Stimulated activated memory B cell treated with anti-CD40 and anti-IgM and Interleukin-4, amounts not matched to agents 10 μg/mL and 1 μg/mL and 100 μg/mL, for 72 hours (primary cell): ENCODE data around the gene BARX2.
"Not testable (repeated sequence)": the region's sequence is repeated elsewhere in the genome, so short reads cannot be mapped to it uniquely, and the experiment has no call there.

ENCODE experiments used
- ATAC-seq: fragments of 150-1000 bp; cut with Tn5 transposase; 2 replicates; pipeline ENCODE4 v1.10.0; 2021
- H3K27ac Mint-ChIP-seq: one replicate; pipeline ENCODE4 v1.8.0; 2022; ENCODE audit warnings: mild to moderate bottlenecking, mixed read lengths
- H3K27me3 Mint-ChIP-seq: one replicate; pipeline ENCODE4 v1.8.0; 2022; ENCODE audit warnings: mixed read lengths
- H3K36me3 Mint-ChIP-seq: one replicate; pipeline ENCODE4 v1.8.0; 2022; ENCODE audit warnings: mixed read lengths
- H3K4me1 Mint-ChIP-seq: one replicate; pipeline ENCODE4 v1.8.0; 2022; ENCODE audit warnings: mixed read lengths
- H3K4me3 Mint-ChIP-seq: one replicate; pipeline ENCODE4 v1.8.0; 2022; ENCODE audit warnings: mild to moderate bottlenecking, moderate library complexity, mixed read lengths
- H3K9me3 Mint-ChIP-seq: one replicate; pipeline ENCODE4 v1.8.0; 2022; ENCODE audit warnings: mixed read lengths

BARX2 gene, protein sequence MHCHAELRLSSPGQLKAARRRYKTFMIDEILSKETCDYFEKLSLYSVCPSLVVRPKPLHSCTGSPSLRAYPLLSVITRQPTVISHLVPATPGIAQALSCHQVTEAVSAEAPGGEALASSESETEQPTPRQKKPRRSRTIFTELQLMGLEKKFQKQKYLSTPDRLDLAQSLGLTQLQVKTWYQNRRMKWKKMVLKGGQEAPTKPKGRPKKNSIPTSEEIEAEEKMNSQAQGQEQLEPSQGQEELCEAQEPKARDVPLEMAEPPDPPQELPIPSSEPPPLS

DNA sequence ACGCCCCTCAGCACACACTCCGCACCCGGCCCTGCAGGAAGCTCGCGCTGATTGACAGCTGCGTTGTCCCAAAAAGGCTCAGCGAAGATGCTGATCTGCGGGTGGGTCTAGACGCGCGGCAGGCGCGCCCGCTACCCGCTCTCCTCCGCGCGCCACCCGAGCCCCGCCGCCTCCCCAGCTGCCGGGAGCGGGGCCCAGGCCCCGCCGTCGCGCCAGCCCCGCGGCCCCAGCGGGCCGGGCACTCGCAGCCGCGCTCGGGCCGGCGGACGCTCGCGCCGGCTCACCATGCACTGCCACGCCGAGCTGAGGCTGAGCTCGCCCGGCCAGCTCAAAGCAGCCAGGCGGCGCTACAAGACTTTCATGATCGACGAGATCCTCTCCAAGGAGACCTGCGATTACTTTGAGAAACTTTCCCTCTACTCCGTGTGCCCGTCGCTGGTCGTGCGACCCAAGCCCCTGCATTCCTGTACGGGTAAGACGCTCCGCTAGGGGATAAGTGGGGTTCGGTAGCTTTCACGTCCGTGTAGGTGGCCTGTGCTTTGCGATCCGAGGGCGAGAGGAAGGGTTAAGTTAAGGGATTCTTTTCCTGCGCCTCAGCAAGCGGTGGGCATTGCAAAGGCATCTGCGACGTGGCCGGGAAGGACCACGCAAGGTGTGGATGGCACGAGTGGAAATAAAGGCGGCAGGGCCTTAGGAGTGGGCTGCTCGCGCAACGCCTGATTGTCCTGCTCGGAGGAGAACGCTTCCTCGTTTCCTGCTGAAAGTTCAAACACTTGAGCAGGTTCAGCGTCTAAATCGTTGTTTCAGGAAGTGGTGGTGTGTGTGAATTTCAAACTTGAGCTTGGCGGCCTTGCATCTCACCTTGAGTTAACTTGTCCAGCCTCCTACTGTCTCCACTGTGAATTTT lies at the start of gene BARX2:
TSS of gene BARX2 (plus strand) at position 98 of the 907 bp plus-strand sequence. CDS start at position 286, 188 bp downstream.
- Mint-ChIP-seq H3K4me1 (peaks cover 23% of the 10 kb centered on the region), H3K36me3 (no peaks in the 10 kb centered on the region), H3K27ac (no peak within 1 kb of the TSS), H3K9me3 (no peaks in the 10 kb centered on the region), H3K27me3 (peaks cover 80% of the 10 kb centered on the region), H3K4me3 (peak within 1 kb of the TSS; percentile 46)
- ATAC-seq: peak; percentile 14

DNA sequence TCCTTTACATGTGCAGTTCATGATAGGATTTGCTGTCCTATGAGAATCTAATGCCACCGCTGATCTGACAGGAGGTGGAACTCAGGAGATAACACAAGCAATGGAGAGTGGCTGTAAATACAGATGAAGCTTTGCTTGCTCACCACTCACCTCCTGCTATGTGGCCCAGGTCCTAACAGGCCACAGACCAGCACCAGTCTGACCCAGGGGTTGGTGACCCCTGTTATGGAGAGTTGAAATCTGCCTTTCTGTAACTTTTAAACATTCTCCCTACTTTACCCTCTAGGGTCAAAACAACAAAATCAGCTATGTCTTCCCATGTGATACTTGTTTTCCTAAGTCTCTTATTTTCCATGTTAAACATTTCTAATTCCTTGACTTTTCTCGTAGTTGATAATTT lies 48.7 kb upstream of the BARX2 start:
- H3K9me3 Mint-ChIP-seq: no peaks in the 10 kb centered on the region
- H3K27ac Mint-ChIP-seq: no peak overlapping the region
- H3K36me3 Mint-ChIP-seq: no peaks in the 10 kb centered on the region
- ATAC-seq: no peak
- H3K4me1 Mint-ChIP-seq: peaks cover 3% of the 10 kb centered on the region
- H3K4me3 Mint-ChIP-seq: no peak overlapping the region
- H3K27me3 Mint-ChIP-seq: peaks cover 19% of the 10 kb centered on the region

DNA sequence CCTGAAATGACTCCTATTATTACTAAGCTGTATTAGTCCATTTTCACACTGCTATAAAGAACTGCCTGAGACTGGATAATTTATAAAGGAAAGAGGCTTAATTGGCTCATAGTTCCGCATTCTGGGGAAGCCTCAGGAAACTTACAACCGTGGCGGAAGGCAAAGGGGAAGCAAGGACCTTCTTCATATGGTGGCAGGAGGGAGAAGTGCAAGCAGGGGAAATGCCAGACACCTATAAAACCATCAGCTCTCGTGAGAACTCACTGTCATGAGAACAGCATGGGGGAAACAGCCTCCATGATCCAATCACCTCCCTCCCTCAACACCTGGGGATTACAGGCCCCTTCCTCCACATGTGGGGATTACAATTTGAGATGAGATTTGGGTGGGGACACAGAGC lies 47.9 kb upstream of the BARX2 start:
- H3K4me3 Mint-ChIP-seq, H3K4me1 Mint-ChIP-seq, H3K9me3 Mint-ChIP-seq, ATAC-seq, H3K27ac Mint-ChIP-seq, H3K36me3 Mint-ChIP-seq: not testable (repeated sequence)
- H3K27me3 Mint-ChIP-seq: peaks cover 19% of the 10 kb centered on the region

DNA sequence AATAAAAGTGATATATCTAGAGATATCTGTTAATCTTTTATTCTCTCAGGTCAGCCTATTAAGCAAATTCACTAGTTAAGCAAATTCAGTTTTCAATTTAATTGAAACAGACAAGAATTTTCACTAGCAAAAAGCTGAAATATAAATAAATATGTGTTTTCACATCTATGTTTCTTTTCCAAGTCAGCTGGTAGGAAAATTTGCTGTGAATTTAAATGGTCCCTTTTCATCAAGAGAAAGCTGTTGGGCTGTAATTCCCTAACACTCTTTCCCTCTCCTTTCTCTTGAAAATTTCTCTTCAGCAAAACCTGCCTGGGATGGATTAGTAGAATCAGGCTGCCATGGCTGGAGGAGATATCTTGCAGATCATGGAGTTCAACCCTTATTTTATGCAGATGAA lies 46.9 kb upstream of the BARX2 start:
- no peaks in the 10 kb centered on the region for H3K9me3 Mint-ChIP-seq
- H3K27me3 Mint-ChIP-seq: peaks cover 8% of the 10 kb centered on the region
- H3K4me3 Mint-ChIP-seq: no peak overlapping the region
- ATAC-seq: no peak
- H3K27ac Mint-ChIP-seq: no peak overlapping the region
- H3K4me1 Mint-ChIP-seq: peaks cover 5% of the 10 kb centered on the region
- no peaks in the 10 kb centered on the region for H3K36me3 Mint-ChIP-seq

DNA sequence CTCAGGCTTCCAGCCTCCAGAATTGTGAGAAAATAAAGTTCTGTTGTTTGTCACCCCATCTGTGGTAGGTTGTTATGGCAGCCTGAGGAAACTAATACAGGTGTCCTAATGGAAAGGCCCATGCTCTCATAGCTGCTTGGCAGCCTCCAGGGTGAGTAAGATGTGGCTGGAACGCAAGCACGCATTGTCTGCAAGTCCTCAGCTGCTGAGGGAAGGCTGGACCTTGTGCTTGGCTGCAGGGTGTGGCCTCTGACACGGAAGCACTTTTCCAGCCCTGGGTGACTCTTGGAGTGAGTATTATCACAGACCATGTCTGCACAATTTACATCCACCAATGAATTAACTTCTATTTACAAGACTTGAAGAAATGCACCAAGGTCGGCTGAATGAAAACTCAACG lies 44.4 kb upstream of the BARX2 start:
- H3K36me3 Mint-ChIP-seq: no peaks in the 10 kb centered on the region
- no peak overlapping the region for H3K27ac Mint-ChIP-seq
- H3K4me1 Mint-ChIP-seq: peaks cover 5% of the 10 kb centered on the region
- H3K27me3 Mint-ChIP-seq: peaks cover 8% of the 10 kb centered on the region
- no peak overlapping the region for H3K4me3 Mint-ChIP-seq
- no peaks in the 10 kb centered on the region for H3K9me3 Mint-ChIP-seq
- ATAC-seq: no peak

DNA sequence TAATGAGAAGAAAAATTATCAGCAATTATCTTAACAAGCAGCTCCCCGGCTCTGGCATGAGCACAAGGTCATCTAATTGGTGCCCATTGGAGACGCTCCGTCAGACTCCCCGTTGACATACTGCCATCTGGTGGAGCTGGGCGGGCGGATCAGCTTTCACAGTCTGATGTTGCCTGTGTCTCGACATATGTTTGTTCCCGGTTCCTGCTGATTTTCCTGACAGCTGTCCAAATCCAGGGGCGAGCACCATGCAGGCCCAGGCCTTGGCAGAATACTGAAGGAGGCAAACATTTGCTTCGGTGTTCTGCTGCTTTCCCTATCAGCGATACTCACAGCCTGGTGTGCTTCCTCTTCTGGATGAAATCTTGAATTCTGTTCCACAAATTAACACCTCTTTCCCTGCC lies 43.8 kb upstream of the BARX2 start:
- peaks cover 5% of the 10 kb centered on the region for H3K4me1 Mint-ChIP-seq
- no peak overlapping the region for H3K4me3 Mint-ChIP-seq
- peaks cover 8% of the 10 kb centered on the region for H3K27me3 Mint-ChIP-seq
- H3K36me3 Mint-ChIP-seq: no peaks in the 10 kb centered on the region
- peak; percentile 79 for ATAC-seq
- no peaks in the 10 kb centered on the region for H3K9me3 Mint-ChIP-seq
- H3K27ac Mint-ChIP-seq: no peak overlapping the region

DNA sequence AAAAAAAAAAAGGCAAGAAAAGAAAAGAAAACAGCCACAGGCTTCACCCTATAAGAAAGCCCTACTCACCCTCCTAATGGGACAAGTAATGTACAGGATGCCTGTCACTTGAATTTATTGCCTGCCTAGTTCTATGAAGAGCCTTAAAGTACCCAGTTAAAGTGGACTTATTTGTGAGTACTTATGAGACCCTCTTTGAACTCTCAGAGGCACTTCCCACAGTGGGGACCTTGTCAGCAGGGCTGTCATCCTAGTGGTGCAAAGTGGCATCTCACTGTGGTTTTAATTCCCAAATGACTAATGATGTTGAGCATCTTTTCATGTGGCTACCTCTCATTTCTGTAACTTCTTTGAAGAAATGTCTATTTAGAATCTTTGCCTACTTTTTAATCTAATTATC lies 41.8 kb upstream of the BARX2 start:
- H3K4me3 Mint-ChIP-seq: no peak overlapping the region
- no peaks in the 10 kb centered on the region for H3K9me3 Mint-ChIP-seq
- H3K27ac Mint-ChIP-seq: no peak overlapping the region
- no peak for ATAC-seq
- H3K36me3 Mint-ChIP-seq: no peaks in the 10 kb centered on the region
- H3K27me3 Mint-ChIP-seq: no peaks in the 10 kb centered on the region
- H3K4me1 Mint-ChIP-seq: peaks cover 5% of the 10 kb centered on the region

DNA sequence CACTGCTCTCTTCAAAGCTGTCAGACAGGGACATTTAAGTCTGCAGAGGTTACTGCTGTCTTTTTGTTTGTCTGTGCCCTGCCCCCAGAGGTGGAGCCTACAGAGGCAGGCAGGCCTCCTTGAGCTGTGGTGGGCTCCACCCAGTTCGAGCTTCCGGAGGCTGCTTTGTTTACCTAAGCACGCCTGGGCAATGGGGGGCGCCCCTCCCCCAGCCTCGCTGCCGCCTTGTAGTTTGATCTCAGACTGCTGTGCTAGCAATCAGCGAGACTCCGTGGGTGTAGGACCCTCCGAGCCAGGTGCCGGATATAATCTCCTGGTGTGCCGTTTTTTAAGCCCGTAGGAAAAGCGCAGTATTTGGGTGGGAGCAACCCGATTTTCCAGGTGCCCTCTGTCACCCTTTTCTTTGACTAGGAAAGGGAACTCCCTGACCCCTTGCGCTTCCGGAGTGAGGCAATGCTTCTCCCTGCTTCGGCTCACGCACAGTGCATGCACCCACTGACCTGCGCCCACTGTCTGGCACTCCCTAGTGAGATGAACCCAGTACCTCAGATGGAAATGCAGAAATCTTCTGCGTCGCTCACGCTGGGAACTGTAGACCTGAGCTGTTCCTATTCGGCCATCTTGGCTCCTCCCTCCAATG lies 31.2 kb upstream of the BARX2 start:
- not testable (repeated sequence) for H3K4me3 Mint-ChIP-seq, H3K4me1 Mint-ChIP-seq, H3K27me3 Mint-ChIP-seq, H3K9me3 Mint-ChIP-seq, H3K27ac Mint-ChIP-seq, ATAC-seq, H3K36me3 Mint-ChIP-seq

DNA sequence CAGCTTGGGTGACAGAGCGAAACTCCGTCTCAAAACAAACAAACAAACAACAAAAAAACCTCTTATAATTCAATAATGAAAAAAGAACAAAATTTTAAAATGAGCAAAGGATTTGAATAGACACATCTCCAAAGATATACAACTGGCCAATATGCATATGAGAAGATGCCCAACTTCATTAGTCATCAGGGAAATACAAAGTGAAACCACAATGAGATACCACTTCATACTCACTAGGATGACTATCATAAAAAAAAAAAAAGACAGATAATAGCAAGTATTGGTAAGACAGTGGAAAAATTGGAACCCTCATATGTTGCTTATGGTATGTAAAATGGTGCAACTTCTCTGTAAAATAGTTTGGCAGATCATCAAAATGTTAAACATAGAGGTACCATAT lies 28.7 kb upstream of the BARX2 start:
- Mint-ChIP-seq H3K36me3 (no peaks in the 10 kb centered on the region), H3K27ac (no peak overlapping the region), H3K27me3 (peaks cover 4% of the 10 kb centered on the region), H3K9me3 (peaks cover 4% of the 10 kb centered on the region), H3K4me3 (no peak overlapping the region), H3K4me1 (no peaks in the 10 kb centered on the region)
- ATAC-seq: no peak

DNA sequence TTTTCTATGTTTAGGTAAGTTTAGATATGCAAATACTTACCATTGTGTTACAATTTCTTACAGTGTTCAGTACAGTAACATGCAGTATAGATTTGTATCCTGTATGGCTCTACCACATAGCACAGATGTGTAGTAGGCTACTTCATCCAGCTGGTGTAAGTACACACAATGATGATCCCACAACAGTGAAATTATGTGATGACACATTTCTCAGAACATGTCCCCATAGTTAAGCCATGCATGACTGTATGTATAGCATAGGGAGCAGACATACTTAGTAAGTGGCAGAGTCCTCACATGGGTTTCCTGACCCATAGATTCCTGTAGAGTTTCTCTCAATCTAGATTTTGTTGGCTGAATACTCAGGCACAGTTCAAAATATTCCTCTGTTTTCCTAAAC lies 26.8 kb upstream of the BARX2 start:
- ATAC-seq: no peak
- Mint-ChIP-seq H3K27ac (no peak overlapping the region), H3K4me3 (no peak overlapping the region), H3K27me3 (peaks cover 15% of the 10 kb centered on the region), H3K4me1 (no peaks in the 10 kb centered on the region), H3K36me3 (no peaks in the 10 kb centered on the region), H3K9me3 (peaks cover 4% of the 10 kb centered on the region)

DNA sequence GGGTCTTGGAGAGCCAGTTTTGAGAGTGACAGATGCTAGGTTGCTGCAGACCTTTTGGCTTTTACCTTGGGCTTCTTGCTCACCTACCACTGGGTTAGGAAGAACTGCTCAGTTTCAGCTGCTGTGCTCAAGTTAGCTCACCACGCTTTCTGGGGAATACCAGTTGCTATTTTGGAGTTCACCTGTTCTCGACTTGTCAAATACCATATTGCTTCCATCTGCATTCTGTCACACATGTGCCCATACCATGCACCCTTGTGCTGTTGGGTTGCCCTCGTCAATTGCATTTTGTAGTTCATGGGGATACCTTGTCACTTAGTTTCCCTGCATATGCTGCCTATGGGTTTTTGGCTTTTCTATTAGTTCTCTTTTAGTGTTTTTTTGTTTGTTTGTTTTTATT lies 23.0 kb upstream of the BARX2 start:
- no peaks in the 10 kb centered on the region for H3K4me1 Mint-ChIP-seq
- H3K36me3 Mint-ChIP-seq: no peaks in the 10 kb centered on the region

DNA sequence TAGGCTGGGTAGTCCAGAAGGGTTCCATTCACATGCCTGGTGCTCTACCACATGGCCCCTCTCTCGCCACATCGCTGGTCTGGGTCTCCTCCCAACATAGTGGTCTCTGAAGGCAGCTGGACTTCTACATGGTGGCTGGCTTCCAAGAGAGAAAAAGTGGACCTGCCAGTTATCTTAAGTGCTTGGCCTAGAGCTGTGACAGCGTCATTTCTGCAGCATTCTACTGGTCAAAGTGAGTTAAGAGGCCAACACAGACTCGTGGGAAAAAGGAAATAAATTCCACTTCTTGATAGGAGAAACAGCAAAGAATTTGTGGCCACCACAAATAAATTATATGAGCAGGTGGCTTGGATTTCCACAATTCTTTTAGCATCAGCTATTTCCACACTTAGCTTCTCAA lies 21.0 kb upstream of the BARX2 start:
- Mint-ChIP-seq H3K27me3 (peaks cover 15% of the 10 kb centered on the region), H3K9me3 (peaks cover 3% of the 10 kb centered on the region), H3K27ac (no peak overlapping the region), H3K4me1 (no peaks in the 10 kb centered on the region), H3K36me3 (no peaks in the 10 kb centered on the region), H3K4me3 (no peak overlapping the region)
- no peak for ATAC-seq

More for the DNA sequence above, 23.0 kb upstream of the BARX2 start:
- Mint-ChIP-seq H3K27ac (no peak overlapping the region), H3K4me3 (no peak overlapping the region), H3K27me3 (peaks cover 15% of the 10 kb centered on the region), H3K9me3 (no peaks in the 10 kb centered on the region)
- ATAC-seq: no peak

DNA sequence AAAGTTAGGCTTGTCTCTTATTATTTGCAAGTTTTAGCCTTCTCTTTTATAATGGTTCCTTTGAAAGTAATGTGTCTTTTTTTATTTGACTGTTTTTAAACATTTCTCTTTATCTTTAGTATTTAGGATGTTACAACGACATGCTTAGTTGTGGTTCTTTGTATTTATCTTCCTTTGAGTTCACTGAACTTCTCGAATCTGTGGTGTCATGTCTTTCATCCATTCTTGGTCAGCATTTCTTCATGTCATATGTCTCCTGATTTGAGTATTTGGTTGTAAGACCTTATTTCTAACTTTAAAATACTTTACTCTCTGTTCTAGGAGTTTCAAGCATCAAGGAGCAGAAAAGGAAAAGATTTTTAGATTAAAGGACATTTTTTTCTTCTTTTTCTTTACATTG lies 15.9 kb upstream of the BARX2 start:
- no peak for ATAC-seq
- H3K36me3 Mint-ChIP-seq: no peaks in the 10 kb centered on the region
- peaks cover 5% of the 10 kb centered on the region for H3K9me3 Mint-ChIP-seq
- H3K27ac Mint-ChIP-seq: no peak overlapping the region
- no peak overlapping the region for H3K4me3 Mint-ChIP-seq
- H3K4me1 Mint-ChIP-seq: no peaks in the 10 kb centered on the region
- peaks cover 16% of the 10 kb centered on the region for H3K27me3 Mint-ChIP-seq

DNA sequence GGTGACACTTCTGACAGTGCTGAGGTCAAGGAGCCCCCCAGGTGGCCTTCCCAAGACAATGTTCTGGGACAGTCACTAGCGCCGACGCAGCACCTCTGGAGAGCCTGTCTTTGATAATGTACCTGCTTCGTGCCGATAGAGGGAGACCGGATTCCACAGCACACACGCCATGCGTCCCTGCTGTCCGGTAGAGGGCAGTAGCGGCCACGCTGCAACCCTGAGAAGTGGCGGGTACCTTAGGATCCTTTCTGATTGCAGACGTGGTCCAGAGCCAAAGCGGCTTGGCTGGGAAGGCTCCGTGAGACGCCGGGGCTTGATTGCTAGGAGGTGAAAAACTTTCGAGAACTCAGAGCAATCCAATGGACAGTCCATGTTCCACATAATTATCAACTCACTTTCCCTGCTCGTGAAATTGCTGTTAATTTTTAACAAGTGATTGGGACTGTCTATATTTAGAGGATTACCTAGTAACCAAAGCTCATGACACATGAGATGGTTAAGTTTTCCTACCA lies 11.4 kb upstream of the BARX2 start:
- Mint-ChIP-seq H3K27ac (no peak overlapping the region), H3K36me3 (no peaks in the 10 kb centered on the region), H3K27me3 (peaks cover 53% of the 10 kb centered on the region), H3K4me3 (no peak overlapping the region), H3K4me1 (no peaks in the 10 kb centered on the region), H3K9me3 (peaks cover 5% of the 10 kb centered on the region)
- ATAC-seq: peak; percentile 88

DNA sequence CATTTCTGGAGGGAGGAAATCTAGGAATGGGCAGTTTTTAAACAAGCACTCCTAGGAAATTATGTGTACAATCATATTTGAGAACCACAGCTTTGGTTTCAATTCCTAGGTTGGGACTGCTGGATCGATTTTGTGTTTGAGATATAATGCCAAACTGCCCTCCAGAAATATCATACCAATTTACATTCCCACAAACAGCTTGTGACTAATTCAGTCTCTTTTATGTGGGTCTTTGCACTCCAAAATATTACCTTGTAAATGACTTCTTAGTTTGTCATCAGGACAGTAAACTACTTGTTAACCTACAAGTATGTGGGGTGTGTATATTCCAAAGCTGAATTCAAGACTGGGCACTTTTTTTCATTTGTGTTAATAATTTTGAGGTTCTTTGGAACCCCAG lies 9.8 kb upstream of the BARX2 start:
- no peaks in the 10 kb centered on the region for H3K36me3 Mint-ChIP-seq
- no peak overlapping the region for H3K4me3 Mint-ChIP-seq
- no peak overlapping the region for H3K27ac Mint-ChIP-seq
- no peak for ATAC-seq
- H3K27me3 Mint-ChIP-seq: peaks cover 59% of the 10 kb centered on the region
- H3K9me3 Mint-ChIP-seq: no peaks in the 10 kb centered on the region
- H3K4me1 Mint-ChIP-seq: no peaks in the 10 kb centered on the region
